HAP-1 (cell line): ENCODE results near the gene CACNA1B.

Experiments
- DNase-seq, 2 experiments: peaks; one replicate each; pipeline ENCODE4 v3.0.0-alpha.2; 2016 to 2020; ENCODE audit warnings: low spot score in 2 of 2
- H3K27me3 ChIP-seq: fragments of 250-450 bp; sonication (Bioruptor Pico); 2 replicates; pipeline ENCODE4 v1.5.1; 2020; ENCODE audit warnings: low read depth, mild to moderate bottlenecking, moderate library complexity
- H3K36me3 ChIP-seq: fragments of 250-450 bp; sonication (Bioruptor Pico); replicated peaks from 2 replicates; pipeline ENCODE4 v1.5.1; 2020; ENCODE audit warnings: mild to moderate bottlenecking
- H3K4me1 ChIP-seq: fragments of 250-450 bp; sonication (Bioruptor Pico); 2 replicates; pipeline ENCODE4 v1.5.1; 2020; ENCODE audit warnings: mild to moderate bottlenecking
- H3K4me3 ChIP-seq: fragments of 250-450 bp; sonication (Bioruptor Pico); 2 replicates; pipeline ENCODE4 v1.5.1; 2020; ENCODE audit warnings: mild to moderate bottlenecking, moderate library complexity
- H3K9me3 ChIP-seq: fragments of 250-450 bp; sonication (Bioruptor Pico); 2 replicates; pipeline ENCODE4 v1.5.1; 2020; ENCODE audit warnings: mild to moderate bottlenecking, moderate library complexity
- in situ Hi-C: fragments of 300-500 bp; cut with MboI; formaldehyde crosslinking; loops from 3 replicates; pipeline ENCODE4 v1.14.3; 2020; ENCODE audit warnings: low sequenced_read_pairs, inconsistent platforms, mixed read lengths

The CACNA1B gene

DNA sequence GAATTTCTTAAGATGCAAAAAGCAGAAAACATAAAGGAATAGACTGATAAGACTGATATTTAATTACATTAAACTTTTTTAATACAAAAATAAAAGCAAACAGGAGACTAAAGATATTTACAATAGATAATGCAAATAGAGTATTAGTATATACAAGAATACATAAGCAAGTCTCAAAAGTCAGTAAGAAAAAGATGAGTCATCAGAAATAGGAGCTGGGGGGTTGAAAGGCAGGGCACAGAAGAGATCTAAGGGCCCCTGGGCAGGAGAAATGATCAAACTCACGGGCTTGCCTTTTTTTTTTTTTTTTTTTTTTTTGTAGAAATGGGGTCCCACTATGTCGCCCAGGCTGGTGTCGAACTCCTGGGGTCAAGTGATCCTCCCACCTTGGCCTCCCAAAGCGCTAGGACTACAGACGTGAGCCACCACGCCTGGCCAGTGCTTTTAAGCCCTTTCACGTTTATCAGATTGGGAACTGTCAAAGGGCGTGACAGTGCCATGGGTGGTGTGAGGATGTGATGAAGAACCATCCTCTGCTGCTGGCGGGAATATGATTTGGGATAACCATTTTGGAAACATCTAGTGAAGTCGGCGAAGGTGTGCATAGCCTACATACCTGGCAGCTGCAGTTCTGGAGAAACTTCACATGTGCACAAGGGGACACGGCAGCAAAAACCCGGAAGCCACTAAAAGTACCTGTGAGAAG lies 126.1 kb downstream of the CACNA1B start:
- DNase-seq: no peak
- Histone ChIP-seq H3K9me3 (no peaks in the 10 kb centered on the region), H3K27me3 (no peaks in the 10 kb centered on the region), H3K4me3 (no peak overlapping the region), H3K4me1 (no peaks in the 10 kb centered on the region), H3K36me3 (no peaks in the 10 kb centered on the region)
- in situ Hi-C loops: no loop called here

- no peak for DNase-seq
- Histone ChIP-seq H3K4me3 (no peak overlapping the region), H3K9me3 (no peaks in the 10 kb centered on the region), H3K36me3 (no peaks in the 10 kb centered on the region), H3K27me3 (no peaks in the 10 kb centered on the region), H3K4me1 (no peaks in the 10 kb centered on the region)
- in situ Hi-C loops: no loop called here
Observed at GRCh38 chr9:138006576-138007233, 129.1 kb downstream of the CACNA1B start.

DNA sequence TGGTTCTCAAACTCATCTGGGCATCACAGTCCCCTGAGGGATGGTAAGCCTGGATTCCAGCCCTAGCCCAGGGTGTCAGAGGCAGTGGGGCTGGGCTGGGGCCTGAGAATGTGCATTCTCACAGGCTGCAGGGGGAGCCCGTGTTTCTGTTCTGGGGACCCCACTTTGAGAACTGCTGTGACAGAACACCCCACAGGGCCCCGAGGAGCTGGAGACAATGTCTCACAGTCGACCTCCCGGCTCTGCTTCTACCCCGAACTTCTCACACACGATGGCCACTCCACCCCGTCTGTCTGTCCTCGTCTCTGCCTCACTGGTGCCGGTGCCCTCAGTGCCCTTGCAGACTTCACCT lies 130.0 kb downstream of the CACNA1B start:
- Histone ChIP-seq H3K36me3 (no peaks in the 10 kb centered on the region), H3K27me3 (no peaks in the 10 kb centered on the region), H3K4me3 (no peak overlapping the region), H3K4me1 (no peaks in the 10 kb centered on the region), H3K9me3 (no peaks in the 10 kb centered on the region)
- in situ Hi-C loops: no loop called here
- DNase-seq: no peak

GRCh38 chr9:138007918-138008841 lies 130.6 kb downstream of the CACNA1B start:
- Histone ChIP-seq H3K9me3 (no peaks in the 10 kb centered on the region), H3K4me3 (no peak overlapping the region), H3K36me3 (no peaks in the 10 kb centered on the region), H3K27me3 (no peaks in the 10 kb centered on the region), H3K4me1 (no peaks in the 10 kb centered on the region)
- in situ Hi-C loops: no loop called here
- DNase-seq: no peak

DNA sequence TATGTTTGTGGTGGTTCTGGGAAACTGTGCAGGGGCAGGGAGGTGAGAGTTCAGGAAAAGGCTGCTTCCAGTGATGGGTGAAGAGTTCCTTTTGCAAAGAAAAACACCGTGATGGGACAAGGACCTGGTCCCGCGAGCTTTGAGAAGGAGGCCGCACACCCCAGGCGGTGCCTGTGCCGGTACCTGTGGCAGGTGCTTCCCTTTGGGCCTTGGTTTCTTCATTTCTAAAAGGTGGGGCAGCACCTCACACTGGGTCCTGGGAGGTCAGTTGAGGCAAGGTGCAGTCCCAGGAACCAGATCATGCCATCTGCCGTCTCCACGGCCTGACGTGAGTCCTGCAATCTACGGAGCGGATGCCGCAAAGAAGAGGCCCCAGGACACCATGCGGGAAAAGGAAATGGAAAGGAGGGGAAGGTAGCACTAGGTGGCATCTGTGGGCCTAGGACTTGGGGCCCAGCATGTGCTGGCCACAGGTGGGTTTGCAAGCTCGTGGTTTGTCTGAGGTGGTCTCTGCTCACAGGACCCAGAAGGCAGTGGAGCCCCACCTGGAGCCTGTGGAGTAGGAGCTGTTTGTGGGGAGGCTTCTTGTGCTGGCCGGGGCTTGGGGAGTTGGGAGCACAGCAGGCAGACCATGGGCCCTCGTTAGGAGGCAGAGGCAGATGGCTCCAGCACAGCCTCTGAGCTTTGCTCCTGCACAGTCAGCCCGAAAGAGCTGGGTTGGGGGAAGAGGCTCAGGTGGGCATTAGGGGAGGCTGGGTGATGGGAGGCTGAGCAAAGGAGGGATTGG lies 131.6 kb downstream of the CACNA1B start:
- in situ Hi-C loops: no loop called here
- H3K27me3 ChIP-seq: no peaks in the 10 kb centered on the region
- H3K4me3 ChIP-seq: no peak overlapping the region
- no peaks in the 10 kb centered on the region for H3K9me3 ChIP-seq
- no peaks in the 10 kb centered on the region for H3K36me3 ChIP-seq
- no peak for DNase-seq
- no peaks in the 10 kb centered on the region for H3K4me1 ChIP-seq

- DNase-seq: no peak
- in situ Hi-C loops: no loop called here
- Histone ChIP-seq H3K4me1 (no peaks in the 10 kb centered on the region), H3K27me3 (no peaks in the 10 kb centered on the region), H3K4me3 (no peak overlapping the region), H3K36me3 (no peaks in the 10 kb centered on the region), H3K9me3 (no peaks in the 10 kb centered on the region)
Observed at GRCh38 chr9:138009803-138010690, 132.5 kb downstream of the CACNA1B start.

DNA sequence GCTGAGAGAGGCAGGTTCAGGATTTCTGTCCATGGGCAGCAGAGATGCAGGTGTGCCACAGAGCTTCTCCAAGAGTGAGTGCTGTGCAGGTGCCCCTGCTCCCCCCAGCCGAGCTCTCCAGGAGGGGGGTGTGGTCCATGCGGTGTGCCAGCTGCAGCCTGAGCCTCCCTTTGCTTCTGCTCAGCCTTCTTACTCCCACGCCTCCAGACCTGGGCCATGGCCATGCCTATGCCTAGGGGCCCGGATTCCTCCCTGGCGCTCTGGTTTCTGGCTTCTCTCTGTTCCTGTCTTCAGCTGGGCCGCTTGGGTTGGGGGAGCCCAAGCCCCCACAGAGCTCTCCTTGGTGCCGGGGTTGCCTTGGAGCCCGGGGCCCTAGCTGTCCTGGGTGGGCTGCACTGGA lies 133.3 kb downstream of the CACNA1B start:
- in situ Hi-C loops: no loop called here
- DNase-seq: no peak
- H3K9me3 ChIP-seq: no peaks in the 10 kb centered on the region
- H3K27me3 ChIP-seq: no peaks in the 10 kb centered on the region
- no peaks in the 10 kb centered on the region for H3K36me3 ChIP-seq
- H3K4me3 ChIP-seq: no peak overlapping the region
- no peaks in the 10 kb centered on the region for H3K4me1 ChIP-seq

DNA sequence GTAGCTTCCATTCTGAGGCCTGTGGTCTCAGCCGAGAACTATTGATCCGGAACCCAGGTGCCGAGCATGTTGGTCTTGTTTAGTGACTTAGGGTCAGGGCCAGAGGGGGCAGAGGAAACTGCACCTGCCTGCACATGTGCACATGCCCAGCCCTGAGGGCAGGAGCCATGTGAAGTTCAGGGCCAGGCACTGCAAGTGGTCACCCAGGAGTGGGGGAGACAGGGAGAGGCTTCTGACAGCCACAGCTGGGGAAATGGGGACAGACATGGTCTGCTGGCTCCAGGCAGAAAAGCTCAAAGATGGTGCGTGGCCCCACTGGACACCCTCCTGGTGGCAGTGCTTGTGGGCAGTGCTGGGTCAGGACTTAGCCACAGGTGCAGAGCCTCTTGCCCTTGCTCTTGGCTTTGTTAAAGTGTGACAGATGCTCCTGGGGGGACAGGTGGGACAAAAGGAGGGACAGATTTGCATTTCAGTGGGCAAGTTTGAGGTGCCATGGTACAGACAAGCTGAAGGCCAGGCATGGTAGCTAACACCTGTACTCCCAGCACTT lies 134.4 kb downstream of the CACNA1B start:
- no peaks in the 10 kb centered on the region for H3K27me3 ChIP-seq
- no peaks in the 10 kb centered on the region for H3K9me3 ChIP-seq
- DNase-seq: no peak
- H3K36me3 ChIP-seq: no peaks in the 10 kb centered on the region
- in situ Hi-C loops: no loop called here
- H3K4me3 ChIP-seq: no peak overlapping the region
- no peaks in the 10 kb centered on the region for H3K4me1 ChIP-seq

DNA sequence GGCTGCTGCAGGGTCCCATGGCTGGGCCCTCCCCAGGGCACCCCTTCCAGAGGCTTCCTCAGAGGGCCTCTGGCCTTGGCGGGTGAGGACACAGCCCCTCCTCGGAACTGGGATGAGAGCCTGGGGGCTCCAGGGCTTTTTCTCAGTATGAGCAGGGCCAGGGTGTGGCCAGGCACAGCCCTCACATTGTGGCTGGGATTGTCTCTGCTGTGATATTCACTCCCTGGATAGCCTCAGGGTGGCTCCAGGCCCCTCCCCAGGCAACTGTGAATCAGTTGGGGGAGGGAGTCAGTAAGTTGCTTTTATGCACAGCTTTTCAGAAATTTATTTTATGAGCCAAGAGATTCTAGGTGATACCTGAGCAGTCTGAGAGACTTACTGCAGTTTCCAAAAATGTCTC lies 135.7 kb downstream of the CACNA1B start:
- no peak for DNase-seq
- Histone ChIP-seq H3K9me3 (no peaks in the 10 kb centered on the region), H3K36me3 (no peaks in the 10 kb centered on the region), H3K27me3 (no peaks in the 10 kb centered on the region), H3K4me3 (no peak overlapping the region), H3K4me1 (no peaks in the 10 kb centered on the region)
- in situ Hi-C loops: no loop called here

- Histone ChIP-seq H3K27me3 (no peaks in the 10 kb centered on the region), H3K4me3 (no peak overlapping the region), H3K36me3 (no peaks in the 10 kb centered on the region), H3K9me3 (no peaks in the 10 kb centered on the region), H3K4me1 (no peaks in the 10 kb centered on the region)
- in situ Hi-C loops: no loop called here
- no peak for DNase-seq
Observed at GRCh38 chr9:138013836-138014562, 136.4 kb downstream of the CACNA1B start.

- Histone ChIP-seq H3K4me3 (no peak overlapping the region), H3K27me3 (no peaks in the 10 kb centered on the region), H3K9me3 (no peaks in the 10 kb centered on the region), H3K4me1 (no peaks in the 10 kb centered on the region), H3K36me3 (no peaks in the 10 kb centered on the region)
- DNase-seq: no peak
- in situ Hi-C loops: no loop called here
Observed at GRCh38 chr9:138014563-138014945, 137.0 kb downstream of the CACNA1B start.
